Lower lobe of right lung (tissue), 2 donors: ENCODE results near the gene CCDC110. TPM values are rescaled to one million over a fixed set of nuclear protein-coding genes. Genes with fewer than 3 reads are reported as not detected.

Source experiments
- ATAC-seq, 2 donors: fragments of 200-7000 bp; cut with Tn5 transposase; one replicate each; pipeline ENCODE4 v1.9.1; 2020 to 2022; ENCODE audit warnings: mild to moderate bottlenecking in 2 of 2, moderate library complexity in 2 of 2
- DNase-seq: peaks from one replicate; pipeline ENCODE4 v3.0.0-alpha.2; 2020
- H3K27ac ChIP-seq: fragments of 200-600 bp; one replicate; pipeline ENCODE4 v1.8.0; 2022
- H3K27me3 ChIP-seq: fragments of 200-600 bp; one replicate; pipeline ENCODE4 v1.8.0; 2022; ENCODE audit warnings: low read depth
- H3K36me3 ChIP-seq: fragments of 200-600 bp; one replicate; pipeline ENCODE4 v1.8.0; 2022; ENCODE audit warnings: mild to moderate bottlenecking
- H3K4me1 ChIP-seq: fragments of 200-600 bp; one replicate; pipeline ENCODE4 v1.8.0; 2022
- H3K4me3 ChIP-seq: fragments of 200-600 bp; one replicate; pipeline ENCODE4 v1.8.0; 2022; ENCODE audit warnings: mild to moderate bottlenecking
- H3K9me3 ChIP-seq: fragments of 200-600 bp; one replicate; pipeline ENCODE4 v1.8.0; 2022
- CTCF ChIP-seq: fragments of 200-600 bp; IDR thresholded peaks from one replicate; pipeline ENCODE4 v1.8.0; 2022; ENCODE audit warnings: antibody characterized with exemption, mild to moderate bottlenecking
- intact Hi-C: fragments of 100-400 bp; cut with DNase I; formaldehyde crosslinking; loops from one replicate; pipeline ENCODE4 v1.11.0; 2022
- total RNA-seq: library from RNA; stranded (reverse); fragmentation: NEBNext Ultra II Directional; extraction: Animal tissue kit (Norgen Biotek cat#: 25700); gene quantifications from one replicate; pipeline ENCODE4 v1.2.1, GENCODE V29; 2021
- donor health status: DM: no; HTN: yes; CAD: no; lungs with severe emphysema.

CCDC110 gene
- total RNA-seq, 1 donor from 2014 or later = 0.44 TPM

- no peak for DNase-seq
- TF ChIP-seq CTCF = no peak
- Histone ChIP-seq H3K36me3 (peaks cover 4% of the 10 kb centered on the region), H3K27ac (no peak overlapping the region), H3K27me3 (no peaks in the 10 kb centered on the region), H3K4me1 (no peaks in the 10 kb centered on the region), H3K9me3 (no peaks in the 10 kb centered on the region), H3K4me3 (no peak overlapping the region)
- no peak for ATAC-seq
- intact Hi-C loops = no loop called here
These were observed 34.9 kb upstream of the CCDC110 start for GRCh38 chr4:185506422-185506821.

- Histone ChIP-seq H3K4me3 (no peak overlapping the region), H3K27ac (peak overlapping the region; percentile 62), H3K36me3 (peaks cover 4% of the 10 kb centered on the region), H3K9me3 (peaks cover 5% of the 10 kb centered on the region), H3K4me1 (no peaks in the 10 kb centered on the region), H3K27me3 (no peaks in the 10 kb centered on the region)
- ATAC-seq (peak; percentile 51 to 72), DNase-seq (peak; percentile 65)
- intact Hi-C loops = no loop called here
- TF ChIP-seq CTCF = no peak
These were observed 32.8 kb upstream of the CCDC110 start for GRCh38 chr4:185504098-185505047.

- no peak for TF ChIP-seq CTCF
These were observed 30.9 kb upstream of the CCDC110 start for GRCh38 chr4:185502386-185502785.

GRCh38 chr4:185500576-185500975 lies 29.0 kb upstream of the CCDC110 start:
- Histone ChIP-seq H3K4me3 (no peak overlapping the region), H3K27me3 (no peaks in the 10 kb centered on the region), H3K9me3 (peaks cover 5% of the 10 kb centered on the region), H3K4me1 (no peaks in the 10 kb centered on the region), H3K27ac (no peak overlapping the region), H3K36me3 (peaks cover 4% of the 10 kb centered on the region)
- ATAC-seq = peak in 1 of 2 donors; percentile 4
- intact Hi-C loops = no loop called here
- TF ChIP-seq CTCF = no peak
- no peak for DNase-seq

More at GRCh38 chr4:185502386-185502785, 30.9 kb upstream of the CCDC110 start:
- no peak overlapping the region for H3K4me3 ChIP-seq
- H3K27ac ChIP-seq = no peak overlapping the region
- ATAC-seq = no peak
- intact Hi-C loops = no loop called here
- H3K27me3 ChIP-seq = no peaks in the 10 kb centered on the region
- no peak for DNase-seq
- no peaks in the 10 kb centered on the region for H3K4me1 ChIP-seq
- H3K36me3 ChIP-seq = peaks cover 4% of the 10 kb centered on the region
- H3K9me3 ChIP-seq = peaks cover 5% of the 10 kb centered on the region

- Histone ChIP-seq H3K27me3 (no peaks in the 10 kb centered on the region), H3K4me1 (no peaks in the 10 kb centered on the region), H3K27ac (no peak overlapping the region), H3K36me3 (peaks cover 4% of the 10 kb centered on the region), H3K4me3 (no peak overlapping the region), H3K9me3 (peaks cover 5% of the 10 kb centered on the region)
- DNase-seq (no peak), ATAC-seq (no peak)
- intact Hi-C loops = no loop called here
- no peak for TF ChIP-seq CTCF
These were observed 28.5 kb upstream of the CCDC110 start for GRCh38 chr4:185500035-185500434.
